ENCODE results near the gene USP6NL.
"Not testable (repeated sequence)": the region's sequence is repeated elsewhere in the genome, so short reads cannot be mapped to it uniquely, and the experiment has no call there.

USP6NL gene

DNA sequence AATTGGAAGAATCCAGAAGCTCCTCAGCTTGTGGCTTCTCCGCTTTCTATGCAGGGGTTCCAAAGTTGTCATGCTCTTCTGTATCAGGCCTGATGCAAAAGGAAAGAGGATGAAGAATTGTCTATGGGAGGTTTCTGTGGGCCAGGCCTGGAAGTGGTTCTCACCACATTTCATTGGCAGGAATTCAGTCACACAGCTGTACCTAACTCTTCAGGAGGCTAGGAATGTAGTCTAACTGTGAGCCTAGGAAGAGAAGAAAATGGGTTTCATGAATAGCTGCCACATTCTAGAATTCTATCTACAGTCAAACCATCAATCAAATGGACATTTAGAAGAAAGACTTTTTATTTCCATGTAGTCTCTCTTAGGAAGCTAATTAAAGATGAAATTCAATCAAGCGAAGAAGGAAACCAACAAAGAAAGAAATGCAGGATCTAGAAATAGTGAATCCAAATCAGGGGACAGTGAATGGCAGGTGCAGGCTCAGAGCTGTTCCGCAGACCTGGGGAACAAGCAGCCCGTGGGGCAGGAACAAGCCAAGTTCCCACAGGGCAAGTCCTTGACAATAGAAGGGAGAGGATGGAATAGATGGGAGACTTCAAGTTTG, 25.4 kb upstream of the USP6NL start:
- Histone ChIP-seq H3K9me3 (ENCODE audit: insufficient read depth, low read length) (no peaks in the 10 kb centered on the region), H3K9ac (ENCODE audit: low read length) (no peak overlapping the region), H3K79me2 (ENCODE audit: low read length) (no peaks in the 10 kb centered on the region), H3K4me2 (ENCODE audit: low read length) (no peak overlapping the region), H2AFZ (ENCODE audit: low read depth, low read length) (no peak overlapping the region), H3K36me3 (replicated peaks; ENCODE audit: low read depth, low read length) (no peaks in the 10 kb centered on the region), H3K27ac (ENCODE audit: low read length) (no peak overlapping the region), H3K27me3 (ENCODE audit: low read depth, low read length) (0 out of 2 replicates have a peak, but pooled peaks cover under 1% of the 10 kb centered on the region), H4K20me1 (ENCODE audit: insufficient read depth, low read length) (no peaks in the 10 kb centered on the region), H3K4me1 (ENCODE audit: low read length) (peaks cover 22% of the 10 kb centered on the region), H3K4me3 (ENCODE audit: low read length) (no peak overlapping the region)
- no peak for TF ChIP-seq EZH2phosphoT487 (IDR thresholded peaks at IDR 0.05; ENCODE audit: low read depth)
- TF ChIP-seq, protein P1, sequence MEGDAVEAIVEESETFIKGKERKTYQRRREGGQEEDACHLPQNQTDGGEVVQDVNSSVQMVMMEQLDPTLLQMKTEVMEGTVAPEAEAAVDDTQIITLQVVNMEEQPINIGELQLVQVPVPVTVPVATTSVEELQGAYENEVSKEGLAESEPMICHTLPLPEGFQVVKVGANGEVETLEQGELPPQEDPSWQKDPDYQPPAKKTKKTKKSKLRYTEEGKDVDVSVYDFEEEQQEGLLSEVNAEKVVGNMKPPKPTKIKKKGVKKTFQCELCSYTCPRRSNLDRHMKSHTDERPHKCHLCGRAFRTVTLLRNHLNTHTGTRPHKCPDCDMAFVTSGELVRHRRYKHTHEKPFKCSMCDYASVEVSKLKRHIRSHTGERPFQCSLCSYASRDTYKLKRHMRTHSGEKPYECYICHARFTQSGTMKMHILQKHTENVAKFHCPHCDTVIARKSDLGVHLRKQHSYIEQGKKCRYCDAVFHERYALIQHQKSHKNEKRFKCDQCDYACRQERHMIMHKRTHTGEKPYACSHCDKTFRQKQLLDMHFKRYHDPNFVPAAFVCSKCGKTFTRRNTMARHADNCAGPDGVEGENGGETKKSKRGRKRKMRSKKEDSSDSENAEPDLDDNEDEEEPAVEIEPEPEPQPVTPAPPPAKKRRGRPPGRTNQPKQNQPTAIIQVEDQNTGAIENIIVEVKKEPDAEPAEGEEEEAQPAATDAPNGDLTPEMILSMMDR (IDR thresholded peaks at IDR 0.05; ENCODE audit: low read depth, low read length): no peak

DNA sequence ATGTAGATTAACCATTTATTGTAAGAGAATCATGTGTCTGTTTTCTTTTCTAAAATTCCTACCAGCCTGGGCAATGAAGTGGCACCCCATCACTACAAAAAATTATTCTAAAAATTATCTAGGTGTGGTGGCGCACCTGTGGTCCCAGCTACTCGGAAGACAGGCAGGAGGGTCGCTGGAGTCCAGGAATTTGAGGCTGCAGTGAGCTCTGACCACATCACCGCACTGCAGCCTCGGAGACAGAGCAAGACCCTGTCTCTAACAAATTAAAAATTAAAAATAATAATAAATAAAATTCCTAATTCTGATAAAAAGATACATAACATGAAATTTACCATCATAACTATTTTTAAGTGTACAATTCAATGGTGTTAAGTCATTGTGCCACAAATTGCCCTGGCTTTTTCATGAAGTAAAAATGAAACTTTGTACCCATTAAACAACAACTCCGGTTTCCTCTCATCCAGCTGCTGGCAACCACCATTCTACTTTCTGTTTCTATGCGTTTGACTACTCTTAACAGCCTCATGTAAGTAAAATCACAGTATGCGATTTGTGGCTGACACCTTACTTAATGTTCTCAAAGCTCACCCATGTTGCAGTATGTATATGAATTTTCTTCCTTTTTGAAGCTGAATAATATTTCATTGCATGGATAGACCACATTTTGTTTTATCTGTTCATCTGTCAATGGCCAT, 20.6 kb upstream of the USP6NL start:
- no peaks in the 10 kb centered on the region for H3K9me3 ChIP-seq (ENCODE audit: insufficient read depth, low read length)
- H2AFZ ChIP-seq (ENCODE audit: low read depth, low read length): no peak overlapping the region
- H3K27ac ChIP-seq (ENCODE audit: low read length): peak overlapping the region; percentile 56
- TF ChIP-seq EZH2phosphoT487 (IDR thresholded peaks at IDR 0.05; ENCODE audit: low read depth): no peak
- TF ChIP-seq, protein P1 (IDR thresholded peaks at IDR 0.05; ENCODE audit: low read depth, low read length): no peak
- H3K4me1 ChIP-seq (ENCODE audit: low read length): peaks cover 23% of the 10 kb centered on the region
- H3K36me3 ChIP-seq (replicated peaks; ENCODE audit: low read depth, low read length): no peaks in the 10 kb centered on the region
- H3K27me3 ChIP-seq (ENCODE audit: low read depth, low read length): no peaks in the 10 kb centered on the region
- peak overlapping the region; percentile 29; the same call in 1 of the 2 replicates for H3K9ac ChIP-seq (ENCODE audit: low read length)
- H3K4me2 ChIP-seq (ENCODE audit: low read length): peak overlapping the region; percentile 56
- peak overlapping the region; percentile 32 for H3K4me3 ChIP-seq (ENCODE audit: low read length)
- no peaks in the 10 kb centered on the region for H4K20me1 ChIP-seq (ENCODE audit: insufficient read depth, low read length)
- H3K79me2 ChIP-seq (ENCODE audit: low read length): no peaks in the 10 kb centered on the region

DNA sequence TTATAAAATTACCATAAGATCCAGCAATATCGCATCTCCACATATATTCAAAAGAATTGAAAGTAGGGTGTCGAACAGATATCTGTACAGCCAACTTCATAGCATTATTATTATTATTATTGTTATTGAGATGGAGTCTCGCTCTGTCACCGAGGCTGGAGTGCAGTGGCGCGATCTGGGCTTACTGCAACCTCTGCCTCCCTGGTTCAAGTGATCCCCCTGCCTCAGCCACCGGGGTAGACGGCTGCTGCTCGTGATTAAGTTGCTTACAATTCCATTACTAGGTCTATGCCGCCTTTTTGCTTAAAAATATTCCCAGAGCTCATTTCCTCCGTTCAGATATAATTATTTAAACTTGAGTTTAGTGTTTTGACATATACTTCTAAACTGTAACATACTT, 19.8 kb upstream of the USP6NL start:
- peak overlapping the region; percentile 56; the same call in 1 of the 2 replicates for H3K4me2 ChIP-seq (ENCODE audit: low read length)
- no peak overlapping the region for H3K9ac ChIP-seq (ENCODE audit: low read length)
- H3K36me3 ChIP-seq (replicated peaks; ENCODE audit: low read depth, low read length): no peaks in the 10 kb centered on the region
- H4K20me1 ChIP-seq (ENCODE audit: insufficient read depth, low read length): no peaks in the 10 kb centered on the region
- H3K27ac ChIP-seq (ENCODE audit: low read length): peak overlapping the region; percentile 56; the same call in 1 of the 2 replicates
- H3K79me2 ChIP-seq (ENCODE audit: low read length): no peaks in the 10 kb centered on the region
- no peak for TF ChIP-seq EZH2phosphoT487 (IDR thresholded peaks at IDR 0.05; ENCODE audit: low read depth)
- TF ChIP-seq, protein P1 (IDR thresholded peaks at IDR 0.05; ENCODE audit: low read depth, low read length): no peak
- H3K27me3 ChIP-seq (ENCODE audit: low read depth, low read length): no peaks in the 10 kb centered on the region
- H3K4me3 ChIP-seq (ENCODE audit: low read length): no peak overlapping the region
- H2AFZ ChIP-seq (ENCODE audit: low read depth, low read length): no peak overlapping the region
- H3K9me3 ChIP-seq (ENCODE audit: insufficient read depth, low read length): no peaks in the 10 kb centered on the region
- H3K4me1 ChIP-seq (ENCODE audit: low read length): peaks cover 24% of the 10 kb centered on the region

DNA sequence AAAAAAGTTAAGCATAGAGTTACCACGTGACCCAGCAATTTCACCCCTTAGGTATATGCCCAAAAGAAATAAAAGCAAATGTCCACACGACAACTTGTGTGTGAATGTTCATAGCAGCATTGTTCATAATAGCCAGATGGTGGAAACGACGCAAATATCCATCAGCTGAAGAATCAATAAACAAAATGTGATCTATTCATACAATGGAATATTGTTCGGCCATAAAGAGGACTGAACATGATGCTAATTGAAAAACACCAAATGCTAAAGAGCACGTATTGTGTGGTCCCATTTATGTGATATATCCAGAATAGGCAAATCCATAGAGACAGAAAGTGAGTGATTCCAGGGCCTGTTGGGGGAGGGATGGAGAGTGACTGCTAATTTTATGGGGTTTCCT, 18.3 kb upstream of the USP6NL start:
- Histone ChIP-seq H4K20me1 (ENCODE audit: insufficient read depth, low read length) (no peaks in the 10 kb centered on the region), H3K4me2 (ENCODE audit: low read length) (no peak overlapping the region), H3K27me3 (ENCODE audit: low read depth, low read length) (no peaks in the 10 kb centered on the region), H3K27ac (ENCODE audit: low read length) (no peak overlapping the region), H3K4me3 (ENCODE audit: low read length) (no peak overlapping the region), H3K4me1 (ENCODE audit: low read length) (peaks cover 38% of the 10 kb centered on the region), H3K9ac (ENCODE audit: low read length) (no peak overlapping the region), H3K36me3 (replicated peaks; ENCODE audit: low read depth, low read length) (no peaks in the 10 kb centered on the region), H3K79me2 (ENCODE audit: low read length) (no peaks in the 10 kb centered on the region), H3K9me3 (ENCODE audit: insufficient read depth, low read length) (no peaks in the 10 kb centered on the region), H2AFZ (ENCODE audit: low read depth, low read length) (no peak overlapping the region)
- TF ChIP-seq EZH2phosphoT487 (IDR thresholded peaks at IDR 0.05; ENCODE audit: low read depth): no peak
- TF ChIP-seq, protein P1 (IDR thresholded peaks at IDR 0.05; ENCODE audit: low read depth, low read length): no peak

DNA sequence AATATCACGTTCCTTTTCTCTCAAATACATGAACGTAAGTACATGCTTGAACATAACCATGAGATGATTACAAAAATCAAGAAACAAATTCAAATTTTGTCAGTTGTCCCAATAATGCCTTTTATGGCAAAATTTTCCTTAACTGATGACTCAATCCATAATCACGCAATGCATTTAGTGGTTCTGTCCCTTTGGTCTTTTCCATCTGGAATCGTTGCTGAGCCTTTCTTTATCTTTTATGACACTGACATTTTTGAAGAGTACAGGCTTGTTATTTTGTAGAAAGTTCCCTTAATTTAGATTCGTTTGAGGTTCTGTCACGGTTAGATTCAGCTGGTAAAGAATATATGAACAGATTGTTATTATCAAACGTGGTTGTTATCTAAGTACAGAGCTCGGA, 16.5 kb upstream of the USP6NL start:
- not testable (repeated sequence) for H4K20me1 ChIP-seq (ENCODE audit: insufficient read depth, low read length); H3K4me3 ChIP-seq (ENCODE audit: low read length); H3K27me3 ChIP-seq (ENCODE audit: low read depth, low read length); H2AFZ ChIP-seq (ENCODE audit: low read depth, low read length); H3K9ac ChIP-seq (ENCODE audit: low read length); H3K79me2 ChIP-seq (ENCODE audit: low read length); H3K4me2 ChIP-seq (ENCODE audit: low read length); H3K36me3 ChIP-seq (replicated peaks; ENCODE audit: low read depth, low read length); H3K9me3 ChIP-seq (ENCODE audit: insufficient read depth, low read length); H3K27ac ChIP-seq (ENCODE audit: low read length)
- H3K4me1 ChIP-seq (ENCODE audit: low read length): peaks cover 44% of the 10 kb centered on the region
